ENCODE measurements around the gene KIAA0825.
"Not testable (repeated sequence)": the region's sequence is repeated elsewhere in the genome, so short reads cannot be mapped to it uniquely, and the experiment has no call there.

KIAA0825 gene

GRCh38 chr5:94170158-94170557 is 448.2 kb downstream of the KIAA0825 start:
- DNase-seq (ENCODE audit: low spot score), result not testable (repeated sequence)

GRCh38 chr5:94168151-94168550 is 450.3 kb downstream of the KIAA0825 start:
- DNase-seq (ENCODE audit: low spot score), result no peak

- DNase-seq (ENCODE audit: low spot score), result no peak
These were observed 456.6 kb downstream of the KIAA0825 start for GRCh38 chr5:94161801-94162200.

GRCh38 chr5:94159144-94159543 is 459.3 kb downstream of the KIAA0825 start:
- DNase-seq (ENCODE audit: low spot score), result no peak

- no peak for DNase-seq (ENCODE audit: low spot score)
These were observed 460.5 kb downstream of the KIAA0825 start for GRCh38 chr5:94157704-94158539.

GRCh38 chr5:94154672-94155071 is 463.7 kb downstream of the KIAA0825 start:
- DNase-seq (ENCODE audit: low spot score), result no peak

- no peak for DNase-seq (ENCODE audit: low spot score)
These were observed 464.5 kb downstream of the KIAA0825 start for GRCh38 chr5:94153736-94154450.

GRCh38 chr5:94143621-94144020 is 474.8 kb downstream of the KIAA0825 start:
- not testable (repeated sequence) for DNase-seq (ENCODE audit: low spot score)

- DNase-seq (ENCODE audit: low spot score), result no peak
These were observed 478.1 kb downstream of the KIAA0825 start for GRCh38 chr5:94140300-94140699.

- no peak for DNase-seq (ENCODE audit: low spot score)
These were observed 488.3 kb downstream of the KIAA0825 start for GRCh38 chr5:94130077-94130476.

- DNase-seq (ENCODE audit: low spot score), result no peak
These were observed 493.3 kb downstream of the KIAA0825 start for GRCh38 chr5:94125107-94125506.

- not testable (repeated sequence) for DNase-seq (ENCODE audit: low spot score)
These were observed 502.1 kb downstream of the KIAA0825 start for GRCh38 chr5:94116317-94116716.

GRCh38 chr5:94113087-94113486 is 505.3 kb downstream of the KIAA0825 start:
- no peak for DNase-seq (ENCODE audit: low spot score)

- DNase-seq (ENCODE audit: low spot score), result peak; percentile 90
These were observed 507.0 kb downstream of the KIAA0825 start for GRCh38 chr5:94111209-94112004.

- DNase-seq (ENCODE audit: low spot score), result no peak
These were observed 514.7 kb downstream of the KIAA0825 start for GRCh38 chr5:94103514-94104245.

Measured in hematopoietic multipotent progenitor cell treated with erythropoietin and hydrocortisone succinate and interleukin-3 and kit ligand, for 15 days (in vitro differentiated cells).